HG03565 (cell line): Measurements from ENCODE around the gene CEP170B.
"Not testable (repeated sequence)": the region's sequence is repeated elsewhere in the genome, so short reads cannot be mapped to it uniquely, and the experiment has no call there.

Experiments used
- ATAC-seq: cut with Tn5 transposase; IDR thresholded peaks from one replicate; pipeline ENCODE4 v1.9.1; 2021; ENCODE audit warnings: mild to moderate bottlenecking, moderate library complexity; ENCODE audit not compliant: unreplicated experiment

CEP170B gene

DNA sequence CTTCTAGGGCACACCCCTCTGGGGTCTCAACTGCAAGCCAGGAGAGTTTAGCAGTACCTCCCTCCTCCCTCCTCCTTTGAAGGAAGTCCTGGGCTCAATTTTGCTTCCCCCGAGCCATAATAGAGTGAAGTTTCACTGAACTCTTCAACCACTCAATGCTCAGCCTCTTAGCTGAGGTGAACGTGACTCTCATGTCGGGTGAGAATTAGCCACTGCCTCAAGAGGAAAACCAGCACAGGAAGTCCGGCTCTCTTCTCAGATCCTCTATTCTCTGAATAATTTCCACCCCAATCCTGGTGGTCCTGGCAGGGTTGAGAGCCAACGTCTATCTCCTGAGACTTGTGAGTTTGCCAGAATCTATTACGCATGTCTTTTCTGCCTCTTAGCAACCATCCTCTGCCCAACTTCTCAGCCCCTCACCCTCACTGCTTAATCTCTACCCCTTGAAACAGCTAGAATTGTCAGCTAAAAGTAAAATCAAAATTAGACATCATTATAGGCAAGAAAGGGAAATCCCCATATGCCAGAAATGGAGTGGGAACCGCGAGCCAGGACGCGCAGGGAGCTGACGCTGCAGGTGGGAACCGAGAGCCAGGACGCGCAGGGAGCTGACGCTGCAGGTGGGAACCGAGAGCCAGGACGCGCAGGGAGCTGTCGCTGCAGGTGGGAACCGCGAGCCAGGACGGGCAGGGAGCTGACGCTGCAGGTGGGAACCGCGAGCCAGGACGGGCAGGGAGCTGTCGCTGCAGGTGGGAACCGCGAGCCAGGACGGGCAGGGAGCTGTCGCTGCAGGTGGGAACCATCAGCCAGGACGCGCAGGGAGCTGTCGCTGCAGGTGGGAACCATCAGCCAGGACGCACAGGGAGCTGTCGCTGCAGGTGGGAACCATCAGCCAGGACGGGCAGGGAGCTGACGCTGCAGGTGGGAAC lies 39.8 kb downstream of the CEP170B start:
- not testable (repeated sequence) for ATAC-seq

DNA sequence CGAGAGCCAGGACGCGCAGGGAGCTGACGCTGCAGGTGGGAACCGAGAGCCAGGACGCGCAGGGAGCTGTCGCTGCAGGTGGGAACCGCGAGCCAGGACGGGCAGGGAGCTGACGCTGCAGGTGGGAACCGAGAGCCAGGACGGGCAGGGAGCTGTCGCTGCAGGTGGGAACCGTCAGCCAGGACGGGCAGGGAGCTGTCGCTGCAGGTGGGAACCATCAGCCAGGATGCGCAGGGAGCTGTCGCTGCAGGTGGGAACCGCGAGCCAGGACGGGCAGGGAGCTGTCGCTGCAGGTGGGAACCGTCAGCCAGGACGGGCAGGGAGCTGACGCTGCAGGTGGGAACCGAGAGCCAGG lies 40.5 kb downstream of the CEP170B start:
- ATAC-seq = not testable (repeated sequence)

DNA sequence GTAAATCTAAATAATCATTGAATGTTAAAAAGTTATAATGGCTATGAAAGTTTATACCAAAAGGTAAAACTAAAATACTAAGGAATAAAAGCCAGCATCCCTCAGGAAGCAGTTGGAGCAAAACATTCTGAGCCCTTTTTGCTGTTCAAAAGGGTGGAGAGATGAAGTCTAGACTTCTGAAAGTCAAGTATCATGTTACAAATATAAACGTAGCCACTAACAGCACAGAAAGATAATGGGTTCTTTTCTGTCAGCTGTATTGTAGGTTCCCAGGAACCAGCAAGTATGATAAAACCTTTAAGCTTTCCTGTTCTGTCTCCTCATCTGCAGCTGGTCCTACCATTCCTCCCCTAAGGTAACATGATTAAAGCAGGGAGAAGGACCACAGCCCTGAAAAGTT lies 43.2 kb downstream of the CEP170B start:
- ATAC-seq = no peak

DNA sequence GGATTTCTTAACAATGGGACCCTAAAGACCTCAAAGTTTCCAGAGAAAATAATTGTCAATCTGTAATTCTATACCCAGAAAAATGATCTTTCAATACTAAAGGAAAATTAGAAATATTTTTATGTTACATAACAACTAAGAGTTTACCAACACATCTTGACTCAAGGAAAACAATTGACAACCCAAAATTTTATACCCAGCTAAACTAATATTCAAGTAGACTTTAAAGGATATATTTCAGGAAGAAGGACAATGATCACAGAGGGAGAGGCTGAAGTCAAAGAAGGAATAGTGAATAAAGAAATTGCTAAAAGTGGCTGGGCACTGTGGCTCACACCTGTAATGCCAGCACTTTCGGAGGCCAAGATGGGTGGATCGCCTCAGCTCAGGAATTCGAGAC lies 47.0 kb downstream of the CEP170B start:
- no peak for ATAC-seq

DNA sequence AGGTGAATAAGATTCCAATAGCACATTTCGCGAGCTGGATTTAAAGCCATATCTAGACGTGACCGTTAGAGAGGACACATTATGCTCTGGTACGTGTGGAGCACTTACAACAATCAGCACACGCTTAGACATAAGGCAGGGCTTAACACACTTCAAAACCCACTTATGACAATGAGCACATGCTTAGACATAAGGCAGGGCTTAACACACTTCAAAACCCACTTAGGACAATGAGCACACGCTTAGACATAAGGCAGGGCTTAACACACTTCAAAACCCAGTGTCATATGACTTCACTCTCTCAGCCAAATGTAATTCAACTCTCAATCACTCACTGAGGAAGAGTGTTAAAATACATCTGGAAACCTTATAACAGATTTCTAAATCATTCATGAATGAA lies 48.4 kb downstream of the CEP170B start:
- no peak for ATAC-seq

DNA sequence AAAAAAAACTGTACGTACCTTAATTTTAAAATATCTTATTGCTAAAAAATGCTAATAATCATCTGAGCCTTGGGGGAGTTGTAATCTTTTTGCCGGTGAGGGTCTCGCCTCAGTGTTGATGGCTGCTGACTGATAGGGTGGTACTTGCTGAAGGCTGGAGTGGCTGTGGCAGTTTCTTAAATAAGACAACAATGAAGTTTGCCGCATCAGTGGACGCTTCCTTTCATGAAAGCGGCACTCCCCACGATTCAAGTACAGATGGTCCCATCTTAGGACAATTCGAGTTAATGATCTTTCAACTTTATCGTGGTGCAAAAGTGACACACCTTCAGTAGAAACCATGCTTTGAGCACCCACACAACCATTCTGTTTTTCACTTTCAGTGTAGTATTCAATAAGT lies 52.0 kb downstream of the CEP170B start:
- no peak for ATAC-seq

DNA sequence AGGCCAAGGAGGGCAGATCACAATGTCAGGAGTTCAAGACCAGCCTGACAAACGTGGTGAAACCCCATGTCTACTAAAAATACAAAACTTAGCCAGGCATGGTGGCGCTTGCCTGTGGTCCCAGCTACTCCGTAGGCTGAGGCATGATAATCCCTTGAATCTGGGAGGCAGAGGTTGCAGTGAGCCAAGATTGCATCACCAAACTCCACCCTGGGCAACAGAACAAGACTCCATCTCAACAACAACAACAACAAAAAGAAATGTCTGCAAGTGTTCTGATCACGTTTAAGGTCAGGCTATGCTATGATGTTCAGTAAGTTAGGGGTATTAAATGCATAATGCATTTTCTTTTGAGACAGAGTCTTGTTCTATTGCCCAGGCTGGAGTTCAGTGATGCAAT lies 52.9 kb downstream of the CEP170B start:
- ATAC-seq = no peak

DNA sequence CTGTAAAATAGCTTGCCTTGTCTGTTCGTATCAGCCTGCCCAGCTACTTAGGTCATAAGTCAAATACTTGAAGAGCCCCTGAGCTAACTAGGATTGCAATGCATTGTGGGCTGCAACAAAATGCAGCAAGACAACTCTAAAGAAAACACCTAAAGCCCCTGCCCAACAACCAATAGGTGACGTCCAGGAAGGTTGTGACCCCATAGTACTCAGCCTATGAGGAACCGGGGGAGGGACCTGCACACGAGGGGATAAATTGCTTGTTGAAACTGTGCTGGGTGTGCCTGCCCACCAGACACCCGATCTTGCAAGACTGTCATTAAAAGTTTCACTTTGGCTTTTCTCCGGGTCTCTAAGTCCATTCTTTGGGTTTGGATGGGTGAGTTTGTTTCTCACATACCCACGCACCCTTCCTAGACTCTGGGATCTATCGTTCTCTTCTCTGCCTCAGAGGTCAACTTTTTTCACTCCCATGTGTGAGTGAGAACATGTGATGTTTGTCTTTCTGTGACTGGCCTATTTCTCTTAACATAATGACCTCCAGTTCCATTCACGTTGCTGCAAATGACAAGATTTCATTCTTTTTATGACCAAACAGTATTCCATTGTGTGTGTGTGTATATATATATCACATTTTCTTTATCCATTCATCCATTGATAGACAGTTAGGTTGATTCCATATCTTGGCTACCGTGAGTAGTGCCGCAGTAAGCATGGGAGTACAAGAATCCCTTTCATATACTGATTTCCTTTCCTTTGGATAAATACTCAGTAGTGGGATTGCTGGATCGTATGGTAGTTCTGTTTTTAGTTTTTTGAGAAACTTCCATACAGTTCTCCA lies 54.3 kb downstream of the CEP170B start:
- not testable (repeated sequence) for ATAC-seq

DNA sequence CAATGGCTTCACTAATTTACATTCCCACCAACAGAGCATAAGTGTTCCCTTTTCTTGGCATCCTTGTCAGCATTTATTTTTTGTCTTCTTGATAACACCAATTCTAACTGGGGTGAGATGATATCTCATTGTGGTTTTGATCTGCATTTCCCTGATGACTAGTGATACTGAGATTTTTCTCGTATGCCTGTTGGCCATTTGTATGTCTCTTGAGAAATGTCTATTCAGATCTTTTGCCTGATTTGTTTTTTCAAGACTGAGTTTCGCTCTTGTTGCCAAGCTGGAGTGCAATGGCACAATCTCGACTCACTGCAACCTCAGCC lies 54.9 kb downstream of the CEP170B start:
- no peak for ATAC-seq

DNA sequence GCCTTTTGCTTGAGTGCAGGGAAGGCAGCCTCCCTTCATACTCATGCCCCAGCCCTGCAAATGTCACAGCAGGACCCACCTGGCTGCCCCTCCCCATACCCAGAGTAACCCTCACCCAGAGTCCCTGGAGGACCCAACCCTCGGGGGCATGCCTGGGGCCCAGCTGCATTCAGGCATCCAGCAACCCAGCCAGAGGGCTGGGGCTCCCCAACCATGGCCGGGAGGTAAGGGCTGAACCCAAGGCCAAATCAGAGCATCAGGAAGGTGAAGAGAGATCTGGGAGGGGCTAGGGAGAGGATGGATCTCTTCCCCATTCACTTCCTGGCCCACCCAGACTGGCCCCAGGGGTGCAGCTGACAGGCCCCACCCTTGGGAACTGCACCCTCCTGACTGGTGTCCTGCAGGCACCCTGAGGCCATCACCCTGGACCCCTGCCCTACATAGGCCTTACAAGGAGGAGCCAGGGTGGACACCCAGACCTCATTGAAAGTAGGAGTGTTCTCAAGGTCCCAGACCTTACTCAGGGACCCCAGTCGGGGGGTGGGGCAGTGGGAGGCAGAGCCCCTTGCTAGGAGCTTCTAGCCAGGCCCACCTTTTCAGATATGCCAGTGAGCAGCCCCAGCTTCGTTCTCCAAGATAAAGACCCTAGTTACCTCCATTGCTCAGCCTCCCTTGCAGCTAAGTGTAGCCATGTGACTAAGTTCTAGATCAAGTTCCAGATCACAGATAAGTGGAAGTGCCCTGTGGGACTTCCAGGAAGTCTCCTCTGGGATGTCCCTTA lies 58.8 kb downstream of the CEP170B start:
- ATAC-seq = no peak

DNA sequence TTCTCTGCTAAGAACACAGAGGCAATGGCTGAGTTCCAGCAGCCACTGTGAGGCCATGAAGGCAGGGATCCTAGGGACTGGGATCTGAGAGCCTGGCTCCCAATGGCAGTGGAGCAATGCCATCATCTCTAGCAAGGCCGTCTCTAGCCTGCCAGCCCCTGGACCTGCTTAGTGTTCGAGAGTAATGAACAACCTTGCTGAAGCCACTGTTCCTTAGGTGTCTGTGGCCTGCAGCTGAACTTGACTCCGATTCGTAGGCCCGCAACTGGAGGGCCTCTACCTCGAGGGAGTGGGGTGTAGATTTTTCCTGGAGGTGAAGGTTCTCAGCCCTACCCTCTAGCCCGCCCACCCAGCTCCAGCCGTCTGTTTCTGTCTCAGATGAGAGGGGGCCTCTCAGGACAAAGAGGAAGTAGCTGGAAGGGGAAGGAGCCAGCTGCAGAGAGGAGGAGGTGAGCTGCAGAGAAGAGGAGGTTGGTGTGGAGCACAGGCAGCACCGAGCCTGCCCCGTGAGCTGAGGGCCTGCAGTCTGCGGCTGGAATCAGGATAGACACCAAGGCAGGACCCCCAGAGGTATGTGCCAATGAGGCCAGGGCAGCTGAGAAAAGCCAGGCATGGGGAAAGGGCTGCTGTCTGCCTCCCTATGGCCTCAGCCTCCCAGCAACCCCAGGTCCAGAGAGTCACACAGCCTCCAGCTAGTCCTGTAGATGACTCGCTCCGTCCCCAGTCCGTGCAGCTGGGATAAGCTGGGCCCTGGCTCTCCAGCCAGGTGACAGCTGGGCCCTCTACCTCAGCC lies 59.5 kb downstream of the CEP170B start, which contains the start of gene PLD4:
Gene PLD4, plus strand, starts transcription at position 459 of the 793 bp plus-strand sequence. CDS start 2,262 bp downstream, outside the sequence.
- ATAC-seq = no peak

DNA sequence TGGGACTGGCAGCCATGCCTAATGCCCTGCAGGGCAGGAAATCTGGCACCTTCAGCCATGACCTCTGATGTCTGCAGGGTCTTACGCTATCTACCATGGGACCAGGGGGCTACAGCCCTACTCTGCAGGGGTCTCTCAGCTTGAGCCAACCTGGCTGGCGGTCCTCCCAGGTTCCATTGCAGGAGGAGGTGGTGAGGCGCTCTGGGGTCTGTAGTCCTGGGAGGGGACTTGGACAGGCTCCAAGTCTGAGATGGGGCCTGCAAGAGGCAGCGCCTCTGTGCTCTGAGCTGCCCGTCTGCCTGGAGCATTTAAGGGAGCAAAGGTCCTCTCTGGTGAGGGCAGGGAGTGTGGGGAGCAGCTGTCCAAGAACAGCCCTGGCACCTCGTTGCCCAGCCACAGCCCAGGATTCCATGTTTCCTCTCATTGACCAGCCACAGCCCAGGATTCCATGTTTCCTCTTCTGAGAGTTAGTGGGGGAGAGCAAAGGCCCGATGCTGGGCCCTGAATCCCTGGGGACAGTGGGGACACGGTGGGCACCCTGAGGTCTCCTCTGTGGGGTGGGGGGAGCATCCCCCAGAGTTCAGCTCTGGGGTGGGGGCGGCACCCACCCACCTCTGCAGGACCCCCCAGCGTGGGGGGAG lies 60.3 kb downstream of the CEP170B start:
- ATAC-seq = no peak

DNA sequence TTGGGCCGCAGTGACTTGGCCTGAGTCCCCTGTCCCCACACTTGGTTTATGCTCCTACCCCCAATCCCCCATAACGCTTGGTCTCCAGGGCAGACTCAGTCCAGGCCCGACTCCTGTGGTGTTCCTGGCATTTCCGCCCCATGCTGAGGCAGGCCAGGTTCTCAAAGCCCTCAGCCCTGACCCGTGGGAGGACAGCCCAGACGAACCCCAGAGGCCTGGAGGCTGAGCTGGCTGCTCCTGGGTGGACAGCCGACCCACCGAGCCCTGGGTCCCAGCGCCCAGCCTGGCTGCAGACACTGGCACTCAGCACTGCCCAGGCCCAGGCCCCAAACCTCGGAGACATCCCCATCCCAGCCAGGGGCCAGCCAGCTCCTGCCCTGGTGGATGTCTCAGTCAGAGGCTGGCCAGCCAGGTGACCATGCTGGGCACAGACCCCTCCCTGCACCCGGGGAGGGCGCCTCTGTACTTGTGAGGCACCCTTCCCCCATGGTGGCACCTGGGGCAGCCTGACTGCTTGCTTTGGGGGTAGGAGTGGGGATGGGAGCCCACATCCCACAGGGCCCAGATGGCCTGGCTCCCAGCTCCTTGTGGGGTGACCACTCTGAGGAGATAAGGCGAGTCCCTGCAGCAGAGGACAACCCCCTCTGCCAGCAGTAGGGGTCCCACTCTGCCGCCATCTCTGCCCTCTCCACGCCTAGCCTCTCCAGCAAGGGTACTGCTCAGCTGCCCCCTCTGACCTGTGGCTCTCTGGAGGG lies 61.0 kb downstream of the CEP170B start:
- no peak for ATAC-seq

DNA sequence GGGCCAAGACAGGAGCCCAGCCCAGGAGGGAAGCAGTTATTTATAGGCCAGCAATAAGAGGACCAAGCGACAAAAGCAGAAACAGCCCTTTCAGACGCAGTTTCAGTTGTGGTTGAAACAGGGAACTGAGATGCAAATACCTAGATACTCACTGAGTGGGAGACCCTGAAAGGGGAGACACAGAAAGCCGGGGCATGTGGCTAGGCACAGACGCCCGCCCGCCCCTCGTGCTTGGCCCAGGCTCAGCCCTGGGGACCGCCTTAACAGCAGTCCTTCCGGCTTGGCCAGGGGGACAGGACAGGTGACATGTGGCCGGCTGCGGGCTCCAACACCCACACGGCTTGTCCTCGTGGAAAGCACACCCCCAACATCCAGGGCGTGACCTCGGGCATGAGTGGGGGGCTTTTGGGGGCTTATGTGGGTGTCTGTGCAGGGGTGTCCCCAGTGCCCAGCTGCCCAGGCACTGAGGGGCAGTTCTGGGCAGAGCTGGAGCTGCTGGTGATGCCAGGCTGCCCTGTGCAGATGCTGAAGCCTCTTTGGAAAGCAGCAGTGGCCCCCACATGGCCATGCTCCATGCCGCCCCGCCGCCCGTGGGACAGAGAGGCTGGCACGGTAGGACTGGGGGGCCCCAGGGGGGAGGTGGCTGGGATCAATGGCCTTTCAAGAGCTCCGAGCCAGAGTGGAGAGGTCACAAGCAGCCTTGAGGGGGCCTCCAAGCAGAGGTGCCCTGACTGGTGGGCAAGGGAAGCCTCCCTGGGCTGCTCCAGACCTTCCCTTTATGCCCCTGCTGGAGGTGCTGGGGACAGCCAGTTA lies 61.8 kb downstream of the CEP170B start:
- ATAC-seq = peak; percentile 70

DNA sequence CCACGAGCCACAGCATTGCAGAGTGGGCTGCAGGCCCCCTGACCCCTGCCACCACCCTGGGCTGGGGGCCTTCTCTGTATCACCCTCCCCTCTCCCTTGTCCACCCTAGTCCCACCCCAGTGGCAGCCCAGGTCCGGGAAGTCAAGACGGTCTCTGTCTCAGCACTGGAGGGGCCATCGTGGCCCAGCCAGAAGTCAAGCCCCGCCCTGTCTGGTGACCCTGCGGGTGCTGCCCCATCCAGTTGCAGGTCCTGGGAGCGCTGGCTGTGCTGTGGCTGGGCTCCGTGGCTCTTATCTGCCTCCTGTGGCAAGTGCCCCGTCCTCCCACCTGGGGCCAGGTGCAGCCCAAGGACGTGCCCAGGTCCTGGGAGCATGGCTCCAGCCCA lies 62.4 kb downstream of the CEP170B start:
- no peak for ATAC-seq

DNA sequence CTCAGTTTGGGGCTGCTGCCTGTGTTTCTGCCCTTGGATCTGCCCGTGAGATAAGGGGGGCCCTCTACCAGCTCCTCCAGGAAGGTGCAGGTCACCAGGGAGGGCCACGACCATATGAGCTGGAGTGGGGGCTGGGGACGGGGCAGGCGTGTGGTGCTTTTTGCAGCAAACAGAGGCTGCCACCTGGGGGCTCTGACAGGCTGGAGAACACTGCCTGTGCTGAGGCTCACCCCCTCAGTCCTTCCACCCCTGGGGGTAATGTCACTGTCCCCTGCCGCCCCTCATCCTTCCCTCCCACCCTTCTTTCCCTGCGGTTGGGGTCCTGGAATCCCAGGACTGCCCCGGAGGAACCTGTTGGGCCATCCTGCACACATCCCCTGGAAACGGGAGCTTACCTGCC lies 62.8 kb downstream of the CEP170B start:
- no peak for ATAC-seq

DNA sequence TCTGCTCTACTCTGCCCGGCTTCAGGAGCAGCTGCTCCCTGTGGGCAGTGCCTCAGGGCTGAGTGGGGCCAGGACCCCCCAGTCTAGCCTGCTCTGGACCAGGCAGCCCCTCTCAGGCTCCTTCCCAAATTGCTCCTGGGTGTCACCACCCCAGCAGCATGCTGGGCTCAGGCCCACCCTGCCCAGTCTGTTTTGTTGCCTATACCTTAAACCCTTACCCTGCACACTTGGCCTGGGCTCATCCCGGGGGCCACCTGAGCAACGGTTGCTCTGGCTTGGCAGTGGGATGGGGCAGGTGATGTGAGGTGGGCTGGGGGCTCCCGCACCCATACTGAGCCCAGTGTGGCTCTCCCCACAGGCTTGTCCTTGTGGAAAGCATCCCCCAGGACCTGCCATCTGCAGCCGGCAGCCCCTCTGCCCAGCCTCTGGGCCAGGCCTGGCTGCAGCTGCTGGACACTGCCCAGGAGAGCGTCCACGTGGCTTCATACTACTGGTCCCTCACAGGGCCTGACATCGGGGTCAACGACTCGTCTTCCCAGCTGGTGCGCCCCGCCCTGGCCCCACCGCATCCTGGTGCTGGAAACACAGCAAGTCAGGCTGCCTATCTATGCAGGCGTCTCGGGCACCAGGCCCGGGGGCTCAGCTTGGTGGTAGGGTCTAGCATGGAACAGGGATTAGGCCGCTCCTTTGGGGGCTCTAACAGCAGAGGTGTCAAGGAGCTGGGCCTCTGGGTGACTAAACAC lies 63.5 kb downstream of the CEP170B start:
- ATAC-seq = no peak
